ENCODE results near the gene CTH.

GRCh38 chr1:70431874-70432273 is 20.8 kb downstream of the CTH start:
- TF ChIP-seq, protein P1, sequence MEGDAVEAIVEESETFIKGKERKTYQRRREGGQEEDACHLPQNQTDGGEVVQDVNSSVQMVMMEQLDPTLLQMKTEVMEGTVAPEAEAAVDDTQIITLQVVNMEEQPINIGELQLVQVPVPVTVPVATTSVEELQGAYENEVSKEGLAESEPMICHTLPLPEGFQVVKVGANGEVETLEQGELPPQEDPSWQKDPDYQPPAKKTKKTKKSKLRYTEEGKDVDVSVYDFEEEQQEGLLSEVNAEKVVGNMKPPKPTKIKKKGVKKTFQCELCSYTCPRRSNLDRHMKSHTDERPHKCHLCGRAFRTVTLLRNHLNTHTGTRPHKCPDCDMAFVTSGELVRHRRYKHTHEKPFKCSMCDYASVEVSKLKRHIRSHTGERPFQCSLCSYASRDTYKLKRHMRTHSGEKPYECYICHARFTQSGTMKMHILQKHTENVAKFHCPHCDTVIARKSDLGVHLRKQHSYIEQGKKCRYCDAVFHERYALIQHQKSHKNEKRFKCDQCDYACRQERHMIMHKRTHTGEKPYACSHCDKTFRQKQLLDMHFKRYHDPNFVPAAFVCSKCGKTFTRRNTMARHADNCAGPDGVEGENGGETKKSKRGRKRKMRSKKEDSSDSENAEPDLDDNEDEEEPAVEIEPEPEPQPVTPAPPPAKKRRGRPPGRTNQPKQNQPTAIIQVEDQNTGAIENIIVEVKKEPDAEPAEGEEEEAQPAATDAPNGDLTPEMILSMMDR (IDR thresholded peaks at IDR 0.05), result no peak
- no peak for TF ChIP-seq POLR2A (IDR thresholded peaks at IDR 0.05)
